ENCODE data around the gene SELPLG.

DNA sequence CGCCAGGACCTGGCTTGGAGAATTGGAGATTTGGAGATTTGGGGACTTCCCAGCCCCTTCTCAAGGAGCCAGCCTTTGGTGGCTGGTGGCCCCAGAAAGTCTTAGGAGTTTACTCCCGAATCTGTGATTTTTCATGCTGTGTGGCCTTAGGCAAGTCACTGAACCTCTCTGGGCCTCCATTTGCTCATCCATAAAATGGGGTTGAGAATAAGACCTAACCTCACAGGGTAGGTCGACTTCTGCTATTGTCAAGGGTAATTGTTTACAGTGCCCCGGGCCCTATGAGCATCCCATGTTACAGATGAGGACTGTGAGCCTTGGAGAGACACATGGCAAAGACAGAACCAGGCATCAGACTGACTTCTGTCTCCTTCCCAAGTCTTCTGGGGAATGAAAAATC, 19.7 kb downstream of the SELPLG start:
- TF ChIP-seq, protein P1, sequence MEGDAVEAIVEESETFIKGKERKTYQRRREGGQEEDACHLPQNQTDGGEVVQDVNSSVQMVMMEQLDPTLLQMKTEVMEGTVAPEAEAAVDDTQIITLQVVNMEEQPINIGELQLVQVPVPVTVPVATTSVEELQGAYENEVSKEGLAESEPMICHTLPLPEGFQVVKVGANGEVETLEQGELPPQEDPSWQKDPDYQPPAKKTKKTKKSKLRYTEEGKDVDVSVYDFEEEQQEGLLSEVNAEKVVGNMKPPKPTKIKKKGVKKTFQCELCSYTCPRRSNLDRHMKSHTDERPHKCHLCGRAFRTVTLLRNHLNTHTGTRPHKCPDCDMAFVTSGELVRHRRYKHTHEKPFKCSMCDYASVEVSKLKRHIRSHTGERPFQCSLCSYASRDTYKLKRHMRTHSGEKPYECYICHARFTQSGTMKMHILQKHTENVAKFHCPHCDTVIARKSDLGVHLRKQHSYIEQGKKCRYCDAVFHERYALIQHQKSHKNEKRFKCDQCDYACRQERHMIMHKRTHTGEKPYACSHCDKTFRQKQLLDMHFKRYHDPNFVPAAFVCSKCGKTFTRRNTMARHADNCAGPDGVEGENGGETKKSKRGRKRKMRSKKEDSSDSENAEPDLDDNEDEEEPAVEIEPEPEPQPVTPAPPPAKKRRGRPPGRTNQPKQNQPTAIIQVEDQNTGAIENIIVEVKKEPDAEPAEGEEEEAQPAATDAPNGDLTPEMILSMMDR (IDR thresholded peaks at IDR 0.05; ENCODE audit: low read depth, low read length, missing input control), result no peak
- TF ChIP-seq, protein P2, sequence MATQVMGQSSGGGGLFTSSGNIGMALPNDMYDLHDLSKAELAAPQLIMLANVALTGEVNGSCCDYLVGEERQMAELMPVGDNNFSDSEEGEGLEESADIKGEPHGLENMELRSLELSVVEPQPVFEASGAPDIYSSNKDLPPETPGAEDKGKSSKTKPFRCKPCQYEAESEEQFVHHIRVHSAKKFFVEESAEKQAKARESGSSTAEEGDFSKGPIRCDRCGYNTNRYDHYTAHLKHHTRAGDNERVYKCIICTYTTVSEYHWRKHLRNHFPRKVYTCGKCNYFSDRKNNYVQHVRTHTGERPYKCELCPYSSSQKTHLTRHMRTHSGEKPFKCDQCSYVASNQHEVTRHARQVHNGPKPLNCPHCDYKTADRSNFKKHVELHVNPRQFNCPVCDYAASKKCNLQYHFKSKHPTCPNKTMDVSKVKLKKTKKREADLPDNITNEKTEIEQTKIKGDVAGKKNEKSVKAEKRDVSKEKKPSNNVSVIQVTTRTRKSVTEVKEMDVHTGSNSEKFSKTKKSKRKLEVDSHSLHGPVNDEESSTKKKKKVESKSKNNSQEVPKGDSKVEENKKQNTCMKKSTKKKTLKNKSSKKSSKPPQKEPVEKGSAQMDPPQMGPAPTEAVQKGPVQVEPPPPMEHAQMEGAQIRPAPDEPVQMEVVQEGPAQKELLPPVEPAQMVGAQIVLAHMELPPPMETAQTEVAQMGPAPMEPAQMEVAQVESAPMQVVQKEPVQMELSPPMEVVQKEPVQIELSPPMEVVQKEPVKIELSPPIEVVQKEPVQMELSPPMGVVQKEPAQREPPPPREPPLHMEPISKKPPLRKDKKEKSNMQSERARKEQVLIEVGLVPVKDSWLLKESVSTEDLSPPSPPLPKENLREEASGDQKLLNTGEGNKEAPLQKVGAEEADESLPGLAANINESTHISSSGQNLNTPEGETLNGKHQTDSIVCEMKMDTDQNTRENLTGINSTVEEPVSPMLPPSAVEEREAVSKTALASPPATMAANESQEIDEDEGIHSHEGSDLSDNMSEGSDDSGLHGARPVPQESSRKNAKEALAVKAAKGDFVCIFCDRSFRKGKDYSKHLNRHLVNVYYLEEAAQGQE (IDR thresholded peaks at IDR 0.05), result no peak
- TF ChIP-seq EGR1 (IDR thresholded peaks at IDR 0.05; ENCODE audit: low read depth in 2 of 2) (no peak), SP1 (IDR thresholded peaks at IDR 0.05) (no peak), TAF1 (conservative IDR thresholded peaks at IDR 0.05) (no peak)
- TF ChIP-seq, protein P3, sequence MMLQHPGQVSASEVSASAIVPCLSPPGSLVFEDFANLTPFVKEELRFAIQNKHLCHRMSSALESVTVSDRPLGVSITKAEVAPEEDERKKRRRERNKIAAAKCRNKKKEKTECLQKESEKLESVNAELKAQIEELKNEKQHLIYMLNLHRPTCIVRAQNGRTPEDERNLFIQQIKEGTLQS (IDR thresholded peaks at IDR 0.05), result no peak

All from liver (tissue), 3 donors.